ENCODE results near the gene ENDOU.

GRCh38 chr12:47709237-47709636 is 16.1 kb downstream of the ENDOU start:
- TF ChIP-seq POLR2AphosphoS5 (IDR thresholded peaks at IDR 0.05) = no peak
- TF ChIP-seq CTCF (IDR thresholded peaks at IDR 0.05) = no peak
